NCI-H1436 (cell line): ENCODE data around the gene UPK3BL2.
"Not testable (repeated sequence)": the region's sequence is repeated elsewhere in the genome, so short reads cannot be mapped to it uniquely, and the experiment has no call there.

Source experiments
- DNase-seq: peaks from one replicate; lab custom pipeline; 2025; lab: John Stamatoyannopoulos, UW

Gene UPK3BL2

DNA sequence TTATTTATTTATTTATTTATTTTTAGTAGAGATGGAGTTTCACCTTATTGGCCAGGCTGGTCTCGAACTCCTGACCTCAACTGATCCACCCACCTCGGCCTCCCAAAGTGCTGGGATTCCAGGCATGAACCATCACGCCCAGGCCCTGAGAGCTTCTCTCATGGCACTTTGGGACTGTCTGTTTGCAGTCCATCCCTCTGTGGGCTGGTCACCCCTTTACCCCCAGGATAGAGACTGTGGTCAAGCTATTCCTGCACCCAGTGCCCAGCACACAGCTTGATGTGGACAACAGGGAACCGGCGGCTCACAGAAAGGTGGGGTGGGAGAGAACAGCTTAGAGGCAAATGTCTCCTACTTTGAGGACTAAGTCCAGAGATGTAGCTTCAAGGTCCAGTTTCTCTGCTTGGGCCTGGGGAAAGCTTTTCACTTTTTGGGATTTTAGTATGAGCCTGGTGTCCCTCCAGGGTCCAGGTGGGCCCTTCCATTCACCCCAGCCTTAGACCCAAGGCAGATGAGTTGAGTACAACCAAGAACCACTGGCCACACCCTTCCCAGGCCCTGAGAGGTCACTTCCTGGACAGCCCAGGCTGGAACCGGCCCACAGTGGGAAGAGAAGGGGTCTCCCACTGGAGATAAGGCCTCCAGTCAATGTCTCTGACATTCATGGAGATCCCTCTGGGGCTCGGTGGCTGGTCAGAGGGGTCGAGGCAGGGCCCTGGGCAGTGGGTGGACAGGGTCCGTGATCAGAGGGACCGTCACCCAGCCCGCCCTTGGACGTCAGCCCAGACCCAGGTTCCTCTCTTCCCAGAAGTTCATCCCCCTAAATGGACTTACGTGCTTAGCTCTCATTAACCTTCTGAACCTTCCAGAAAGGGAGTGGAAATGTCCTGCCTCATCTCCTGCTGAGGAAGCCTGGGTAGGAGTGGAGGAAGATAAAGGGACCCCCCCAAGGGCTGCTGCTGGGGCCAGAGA lies 15.4 kb downstream of the UPK3BL2 start:
- DNase-seq: not testable (repeated sequence)

DNA sequence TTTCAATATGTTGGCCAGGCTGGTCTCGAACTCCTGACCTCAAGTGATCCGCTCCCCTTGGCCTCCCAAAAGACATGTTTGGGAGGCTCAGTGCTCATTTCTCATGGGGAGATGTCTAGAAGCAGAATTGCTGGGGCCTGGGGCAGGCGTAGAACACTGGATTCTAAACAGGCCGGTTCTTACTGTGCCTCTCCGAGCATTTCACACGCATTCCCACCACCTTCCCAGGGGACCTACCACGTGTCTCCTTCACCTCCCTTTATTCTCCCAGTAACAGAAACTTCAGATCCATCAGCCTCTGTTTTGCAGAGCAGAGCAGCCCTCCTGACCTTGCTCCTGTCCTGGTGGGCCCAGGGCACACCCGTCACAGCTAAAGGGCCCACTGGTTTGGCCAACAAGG lies 16.3 kb downstream of the UPK3BL2 start:
- not testable (repeated sequence) for DNase-seq

DNA sequence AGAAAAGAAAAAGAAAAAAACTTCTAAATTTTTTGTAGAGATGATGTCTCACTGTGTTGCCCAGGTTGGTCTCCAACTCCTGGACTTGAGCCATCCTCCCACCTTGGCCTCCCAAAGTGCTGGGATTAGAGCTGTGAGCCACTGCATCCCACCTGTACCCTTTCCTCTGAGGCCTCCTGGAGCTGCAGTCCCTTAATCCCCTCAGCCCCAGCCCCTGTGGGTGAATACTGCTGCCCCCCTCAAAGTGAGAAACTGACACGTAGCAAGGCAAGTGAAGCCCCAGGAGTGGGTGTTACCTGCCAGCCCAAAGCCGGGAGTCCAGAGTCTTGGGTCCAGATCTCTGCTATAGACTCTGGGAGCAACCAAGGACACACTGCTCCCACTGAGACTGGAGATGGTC lies 18.7 kb downstream of the UPK3BL2 start:
- not testable (repeated sequence) for DNase-seq

DNA sequence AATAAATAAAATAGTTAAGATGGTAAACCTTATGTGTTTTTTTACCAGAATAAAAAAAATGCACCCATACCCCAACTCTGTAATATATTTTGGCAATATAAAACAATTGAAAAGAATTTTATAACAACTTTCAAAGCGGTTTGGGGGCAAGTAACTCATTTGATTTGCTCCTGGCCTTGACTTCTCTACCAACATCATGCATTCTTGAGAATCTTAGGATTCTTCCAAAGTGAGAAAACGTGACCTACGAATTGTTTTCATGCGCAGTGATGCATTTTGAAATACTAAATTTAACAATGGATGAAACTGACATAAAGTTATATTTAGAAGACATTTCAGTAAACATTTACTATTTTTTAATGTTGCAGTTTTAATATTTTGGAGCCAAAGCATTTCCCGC lies 22.7 kb downstream of the UPK3BL2 start:
- DNase-seq: not testable (repeated sequence)

DNA sequence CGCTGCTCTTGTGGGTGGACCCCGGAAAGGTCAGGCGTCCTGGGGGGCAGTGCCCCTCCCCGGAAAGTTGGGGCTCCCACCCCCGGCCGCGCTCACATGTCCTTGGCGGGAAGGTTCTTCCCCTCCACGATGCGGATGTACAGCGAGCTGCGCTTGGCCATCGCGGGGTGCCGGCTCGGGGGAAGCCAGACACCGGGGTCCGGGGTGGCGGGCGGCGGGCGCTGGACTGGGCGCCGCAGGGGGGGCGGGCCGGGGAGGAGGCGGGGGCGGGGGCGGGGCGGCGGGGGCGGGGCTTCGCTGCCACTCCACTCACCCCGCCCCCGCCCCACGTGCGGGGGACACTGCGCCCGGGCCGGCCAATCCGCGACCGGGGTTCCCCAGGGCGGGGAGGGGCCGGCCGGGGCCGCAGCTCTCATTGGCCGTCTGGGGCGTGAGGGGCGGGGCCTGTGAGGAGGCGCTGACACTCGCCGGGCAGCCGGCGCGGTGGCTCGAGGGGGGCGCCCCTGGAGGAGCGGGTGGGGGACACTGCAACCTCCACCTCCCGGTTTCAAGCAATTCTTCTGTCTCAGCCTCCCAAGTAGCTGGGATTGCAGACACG lies 25.8 kb downstream of the UPK3BL2 start, which contains the start of gene RASA4B:
Gene RASA4B (minus strand): TSS at position 228 of the 598 bp plus-strand sequence. CDS start 67 bp downstream, at position 161.
- not testable (repeated sequence) for DNase-seq

DNA sequence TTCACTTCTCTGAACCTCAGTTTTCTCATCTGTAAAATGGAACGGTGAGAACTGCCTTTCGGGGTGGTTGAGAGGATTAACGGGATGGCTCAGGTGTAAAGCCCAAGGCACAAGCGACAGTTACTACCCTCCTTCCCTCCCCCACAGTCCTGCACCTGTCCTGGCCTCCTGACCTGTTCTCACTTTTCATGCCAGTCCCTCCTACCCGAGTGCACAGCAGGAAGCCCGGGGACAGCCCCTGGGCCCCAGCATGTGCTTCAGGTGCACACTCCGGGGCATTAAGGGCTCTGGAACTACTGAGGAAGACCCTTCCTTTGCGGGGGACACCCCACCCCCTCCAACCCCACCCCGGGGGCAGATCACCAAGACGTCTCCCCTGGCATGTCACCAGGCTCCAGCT lies 26.5 kb downstream of the UPK3BL2 start:
- DNase-seq: not testable (repeated sequence)

DNA sequence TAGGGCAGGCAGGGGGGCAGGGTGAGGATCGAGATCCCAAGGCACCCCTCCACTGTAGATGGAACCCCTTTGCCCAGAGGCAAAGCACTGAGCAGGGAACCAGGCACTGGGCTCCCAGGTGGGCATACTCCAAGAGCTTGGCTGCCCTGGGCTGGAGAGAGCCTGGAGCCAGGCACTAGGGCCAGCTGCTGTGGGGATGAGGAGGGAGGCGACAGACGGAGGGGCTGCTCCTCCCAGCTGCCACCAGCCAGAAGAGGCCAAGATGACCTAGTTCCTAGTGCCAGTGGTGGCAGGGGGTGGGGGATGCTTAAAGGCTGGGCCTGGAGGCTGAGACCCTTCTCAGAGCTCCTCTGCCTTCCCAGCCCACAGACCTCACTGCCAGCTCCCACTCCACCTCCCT lies 27.6 kb downstream of the UPK3BL2 start:
- not testable (repeated sequence) for DNase-seq

DNA sequence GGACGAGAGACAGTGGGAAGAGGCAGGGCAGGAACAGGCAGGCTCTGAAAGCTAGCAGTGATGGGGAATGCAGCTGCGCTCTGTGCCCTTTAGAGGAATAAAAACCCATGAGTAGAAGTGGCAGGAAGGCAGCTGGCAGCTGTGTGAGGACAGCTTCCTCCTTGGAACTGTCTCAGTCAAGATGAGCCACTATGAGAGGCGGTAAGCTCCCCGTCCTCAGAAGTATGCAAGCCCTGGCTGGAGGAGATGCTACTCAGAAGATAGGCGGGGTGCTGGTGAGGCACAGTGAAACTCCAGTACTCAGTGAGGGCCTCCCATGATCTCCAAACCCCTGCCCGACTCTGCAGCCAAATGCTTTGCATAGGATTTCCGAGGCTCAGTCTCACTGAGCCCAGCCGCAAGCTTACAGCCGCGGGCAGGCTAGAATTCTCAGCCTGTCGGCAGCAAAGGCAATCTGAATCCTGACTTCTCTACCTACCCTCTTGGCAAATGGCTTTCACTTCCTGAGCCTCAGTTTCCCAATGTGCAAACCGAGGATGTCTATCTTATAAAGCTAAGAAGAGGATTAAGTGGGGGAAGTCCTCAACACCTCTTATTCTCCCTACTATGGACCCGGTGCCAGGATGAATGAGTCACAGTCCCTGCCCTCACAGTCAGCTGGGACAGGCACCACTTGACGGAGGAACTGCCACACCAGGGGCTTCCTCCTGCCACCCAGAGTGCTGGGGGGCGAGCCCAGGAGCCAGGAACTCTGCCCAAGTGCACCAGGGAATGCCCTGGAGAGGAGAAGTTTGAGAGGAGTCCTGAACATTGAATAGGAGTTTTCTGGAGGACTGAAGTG lies 28.4 kb downstream of the UPK3BL2 start:
- DNase-seq: not testable (repeated sequence)

DNA sequence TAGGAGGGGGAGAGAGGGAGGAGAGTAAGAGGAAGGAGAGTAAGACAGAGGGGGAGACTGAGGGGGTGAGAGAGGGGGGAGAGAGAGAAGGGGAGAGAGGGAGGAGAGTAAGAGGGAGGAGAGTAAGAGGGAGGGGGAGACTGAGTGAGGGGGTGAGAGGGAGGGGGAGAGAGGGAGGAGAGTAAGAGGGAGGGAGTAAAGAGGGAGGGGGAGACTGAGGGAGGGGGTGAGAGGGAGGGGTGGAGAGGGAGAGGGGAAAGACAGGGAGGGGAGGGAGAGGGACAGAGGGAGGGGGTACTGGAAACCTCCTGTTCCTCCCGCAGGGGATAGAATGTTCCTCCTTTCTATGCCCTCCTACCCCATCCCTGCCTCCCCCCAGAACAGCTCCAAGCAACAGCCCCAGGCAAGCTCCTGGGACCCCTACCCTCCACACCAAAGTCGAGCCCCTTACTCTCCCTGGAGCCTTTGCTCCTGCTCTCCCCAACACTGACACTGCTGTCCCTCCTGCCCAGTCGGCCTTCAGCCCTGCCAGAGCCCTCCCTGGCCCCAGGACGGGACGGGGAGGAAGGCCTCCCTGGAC lies 30.8 kb downstream of the UPK3BL2 start:
- not testable (repeated sequence) for DNase-seq

DNA sequence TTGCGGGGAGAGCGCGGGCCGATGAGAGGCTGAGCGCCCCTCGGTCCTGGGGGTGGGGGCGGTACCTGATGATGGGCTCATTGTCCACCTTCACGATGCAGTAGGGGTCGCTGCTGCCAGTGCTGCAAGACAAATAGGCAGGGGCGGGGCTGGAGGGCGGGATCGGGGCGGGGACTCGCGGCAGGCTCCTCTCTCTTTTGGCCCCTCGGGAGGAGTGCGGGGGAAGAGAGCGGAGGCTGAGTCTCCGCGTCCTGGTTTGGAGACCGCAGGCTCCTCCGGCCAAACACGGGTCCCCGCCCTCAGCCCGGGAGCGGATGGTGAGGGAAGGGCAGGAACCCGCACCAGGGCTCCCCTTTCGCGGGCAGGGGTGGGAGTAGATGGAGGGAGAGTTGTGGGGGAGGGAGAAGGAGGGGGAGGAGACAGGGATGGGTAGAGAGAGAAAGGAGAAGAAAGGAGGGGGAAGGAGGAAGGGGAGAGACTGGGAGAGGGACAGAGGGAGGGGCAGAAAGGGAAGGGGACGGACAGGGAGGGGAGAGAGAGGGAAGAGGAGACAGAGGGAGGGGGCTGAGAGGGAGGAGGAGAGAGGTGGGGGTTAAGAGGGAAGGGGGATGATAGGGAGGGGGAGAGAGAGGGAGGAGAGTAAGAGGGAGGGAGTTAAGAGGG lies 31.5 kb downstream of the UPK3BL2 start:
- not testable (repeated sequence) for DNase-seq

DNA sequence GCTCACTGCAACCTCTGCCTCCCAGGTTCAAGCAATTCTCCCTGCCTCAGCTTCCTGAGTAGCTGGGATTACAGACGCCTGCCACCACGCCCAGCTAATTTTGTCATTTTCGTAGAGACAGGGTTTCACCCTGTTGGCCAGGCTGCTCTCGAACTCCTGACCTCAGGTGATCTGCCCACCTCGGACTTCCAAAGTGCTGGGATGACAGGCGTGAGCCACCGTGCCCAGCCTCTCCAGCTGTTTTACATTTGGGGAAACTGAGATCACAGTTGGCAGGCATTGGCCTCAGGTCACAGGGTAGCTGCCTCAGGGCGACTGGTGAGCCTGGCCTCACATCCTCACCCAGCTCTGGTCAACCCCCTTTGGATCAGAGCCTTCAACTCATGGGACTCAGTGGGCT lies 32.9 kb downstream of the UPK3BL2 start:
- not testable (repeated sequence) for DNase-seq

DNA sequence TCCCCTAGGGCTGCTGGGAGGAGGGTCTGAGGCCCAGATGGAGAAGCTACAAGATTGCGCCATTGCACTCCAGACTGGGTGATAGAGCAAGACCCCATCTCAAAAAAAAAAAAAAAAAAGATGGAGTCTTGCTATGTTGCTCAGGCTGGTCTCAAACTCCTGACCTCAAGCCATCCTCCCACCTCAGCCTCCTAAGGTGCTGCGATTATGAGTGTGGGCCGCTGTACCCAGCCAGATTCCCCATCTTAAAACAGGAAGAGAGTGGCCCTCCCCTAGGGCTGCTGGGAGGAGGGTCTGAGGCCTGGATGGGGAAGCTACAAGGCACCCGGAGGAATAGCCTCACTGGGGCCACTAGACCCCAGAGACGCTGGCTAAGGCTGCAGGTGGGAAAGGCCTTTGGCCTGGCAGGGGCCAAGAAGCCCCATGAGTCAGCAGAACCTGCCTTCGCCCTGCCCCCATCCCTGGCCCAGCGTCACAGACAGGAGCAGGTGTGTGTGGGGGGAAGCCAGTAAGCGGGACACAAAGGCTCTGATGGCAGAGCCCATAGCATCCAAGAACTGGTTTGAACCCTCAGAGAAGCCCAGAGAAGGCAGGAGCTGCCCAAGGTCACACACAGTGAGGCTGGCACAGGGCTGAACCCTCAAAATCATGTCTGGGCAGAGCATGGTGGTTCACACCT lies 35.9 kb downstream of the UPK3BL2 start:
- not testable (repeated sequence) for DNase-seq

DNA sequence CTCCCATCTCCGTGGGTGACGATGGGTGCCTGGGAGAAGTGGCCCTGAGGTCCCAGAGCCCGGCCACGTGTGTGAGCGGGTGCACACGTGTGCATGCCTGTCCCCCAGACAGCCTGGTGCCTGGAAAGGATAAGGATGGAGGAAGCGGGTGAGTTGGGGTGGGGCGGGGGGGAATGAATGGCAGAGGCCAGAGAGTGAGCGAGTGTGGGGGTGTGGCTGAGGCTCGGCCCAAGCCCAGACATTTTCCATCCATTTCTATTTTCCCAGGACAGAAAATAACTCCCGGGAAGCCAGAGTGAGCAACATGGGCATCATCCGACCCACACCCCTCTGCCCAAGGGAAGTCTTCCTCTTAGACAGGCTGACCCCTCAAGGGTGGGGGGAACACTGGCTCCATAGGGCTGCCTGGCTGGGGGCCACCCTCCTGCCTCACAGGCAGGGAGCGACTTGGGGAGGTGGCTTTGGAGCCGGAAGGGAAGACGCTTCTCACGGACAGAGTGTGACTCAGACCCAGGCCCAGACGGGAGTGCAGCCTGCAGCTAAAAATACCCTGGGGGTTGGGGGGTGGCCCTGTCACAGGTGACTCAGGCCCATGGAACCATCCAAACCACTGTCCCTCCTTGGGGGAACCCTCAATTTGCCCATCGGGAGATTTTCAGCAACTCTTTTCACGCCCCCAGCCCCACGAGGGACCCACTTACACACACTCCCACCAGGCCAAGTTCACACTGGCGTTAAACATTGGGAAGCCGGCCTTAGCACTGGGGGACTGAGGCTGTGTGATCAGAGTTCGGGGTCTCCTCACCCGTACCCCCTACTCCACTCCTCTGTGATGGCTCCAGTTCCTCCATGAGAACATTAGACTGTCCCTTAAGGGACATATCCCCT lies 38.0 kb downstream of the UPK3BL2 start:
- DNase-seq: not testable (repeated sequence)

DNA sequence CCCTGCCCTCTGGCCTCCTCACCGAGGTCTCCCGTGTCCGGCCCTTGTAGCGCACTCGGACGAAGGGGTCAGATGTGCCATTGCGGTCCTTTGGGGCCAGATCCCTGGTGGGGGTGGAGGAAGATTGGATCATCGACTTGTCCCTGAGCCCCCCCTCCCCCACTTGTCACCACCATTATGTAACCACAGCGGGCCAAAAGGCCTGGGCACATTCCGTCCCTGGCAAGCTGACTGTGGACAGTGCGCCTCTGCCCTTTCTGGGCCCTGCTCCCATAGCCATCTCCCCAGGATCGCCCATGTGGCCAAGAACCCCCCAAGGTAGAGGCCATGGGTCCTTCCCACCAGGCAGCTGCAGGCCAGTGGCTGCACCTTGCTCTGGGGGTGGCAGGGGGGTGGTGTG lies 40.4 kb downstream of the UPK3BL2 start:
- DNase-seq: not testable (repeated sequence)

DNA sequence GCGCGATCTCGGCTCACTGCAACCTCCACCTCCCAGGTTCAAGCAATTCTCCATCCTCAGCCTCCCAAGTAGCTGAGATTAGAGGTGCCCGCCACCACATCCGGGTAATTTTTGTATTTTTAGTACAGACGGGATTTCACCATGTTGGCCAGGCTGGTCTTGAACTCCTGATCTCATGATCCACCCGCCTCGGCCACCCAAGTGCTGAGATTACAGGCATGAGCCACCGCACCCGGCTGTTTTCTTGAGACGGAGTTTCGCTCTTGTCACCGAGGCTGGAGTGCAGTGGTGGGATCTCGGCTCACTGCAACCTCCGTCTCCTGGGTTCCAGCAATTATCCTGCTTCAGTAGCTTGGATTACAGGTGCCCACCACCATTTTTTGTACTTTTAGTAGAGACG lies 45.2 kb downstream of the UPK3BL2 start:
- DNase-seq: not testable (repeated sequence)

DNA sequence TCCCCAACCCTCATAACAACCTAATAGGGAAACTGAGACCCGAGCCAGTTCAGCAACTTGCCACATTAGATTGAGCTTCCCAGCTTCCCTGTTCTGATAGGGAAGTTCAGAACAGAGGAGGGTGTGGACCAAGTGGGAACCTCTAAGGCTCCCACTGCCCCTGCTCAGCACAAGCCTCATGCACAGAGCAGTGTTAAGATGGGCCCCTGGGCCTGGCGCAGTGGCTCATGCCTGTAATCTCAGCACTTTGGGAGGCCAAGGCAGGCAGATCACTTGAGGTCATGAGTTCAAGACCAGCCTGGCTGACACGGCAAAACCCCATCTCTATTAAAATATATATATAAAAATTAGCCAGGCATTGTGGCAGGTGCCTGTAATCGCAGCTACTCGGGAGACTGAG lies 46.2 kb downstream of the UPK3BL2 start:
- DNase-seq: not testable (repeated sequence)

DNA sequence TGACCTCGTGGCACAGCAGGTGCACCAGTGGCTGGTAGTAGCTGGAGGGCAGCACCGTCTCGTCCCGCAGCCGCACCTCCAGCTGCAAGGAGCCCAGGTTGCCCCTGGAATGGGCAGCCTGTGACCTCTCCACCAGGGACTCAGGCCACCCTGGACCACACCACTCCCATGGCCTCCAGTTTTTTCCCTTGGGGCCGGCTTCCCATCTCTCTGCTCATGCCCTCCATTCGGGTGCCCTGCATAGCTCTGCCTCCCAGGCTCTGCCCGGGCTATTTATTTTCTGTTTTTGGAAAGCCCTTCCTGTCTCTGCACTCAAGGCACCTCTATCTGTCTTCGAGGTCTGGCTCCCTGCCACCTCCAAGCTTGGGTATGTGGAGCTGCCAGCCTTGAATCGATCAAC lies 46.6 kb downstream of the UPK3BL2 start:
- not testable (repeated sequence) for DNase-seq

DNA sequence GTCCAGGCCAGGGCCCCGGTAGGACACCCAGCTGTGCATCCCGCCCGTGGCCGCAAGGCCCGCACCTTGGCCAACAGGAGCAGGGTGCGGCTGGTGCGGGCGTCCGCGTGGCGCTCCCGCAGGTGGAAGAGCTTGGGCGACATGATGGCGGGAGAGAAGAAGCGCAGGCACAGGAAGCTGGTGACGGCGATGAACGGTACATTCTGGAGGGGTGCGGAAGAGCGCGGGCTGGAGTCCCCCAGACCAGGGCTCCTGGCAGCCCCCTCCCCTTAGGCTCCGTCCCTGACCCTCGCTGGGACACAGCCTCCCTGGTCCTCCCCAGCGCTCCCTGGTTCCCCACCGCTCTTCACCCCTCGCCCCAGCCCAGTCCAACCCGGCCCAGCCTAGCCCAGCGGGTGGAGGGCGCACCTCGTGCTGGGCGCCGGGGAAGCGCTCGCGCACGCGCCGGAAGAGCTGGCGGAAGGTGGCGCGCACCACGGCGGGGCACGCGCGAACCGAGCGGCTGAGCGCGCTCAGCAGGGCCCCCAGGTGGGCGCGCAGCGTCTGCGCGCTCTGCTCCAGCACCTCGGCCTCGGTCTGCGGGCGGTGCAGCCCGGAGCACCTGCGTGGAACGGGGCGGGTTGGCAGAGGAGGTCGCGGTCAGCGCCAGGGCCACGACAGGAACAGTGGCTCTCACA lies 48.9 kb downstream of the UPK3BL2 start:
- DNase-seq: not testable (repeated sequence)

DNA sequence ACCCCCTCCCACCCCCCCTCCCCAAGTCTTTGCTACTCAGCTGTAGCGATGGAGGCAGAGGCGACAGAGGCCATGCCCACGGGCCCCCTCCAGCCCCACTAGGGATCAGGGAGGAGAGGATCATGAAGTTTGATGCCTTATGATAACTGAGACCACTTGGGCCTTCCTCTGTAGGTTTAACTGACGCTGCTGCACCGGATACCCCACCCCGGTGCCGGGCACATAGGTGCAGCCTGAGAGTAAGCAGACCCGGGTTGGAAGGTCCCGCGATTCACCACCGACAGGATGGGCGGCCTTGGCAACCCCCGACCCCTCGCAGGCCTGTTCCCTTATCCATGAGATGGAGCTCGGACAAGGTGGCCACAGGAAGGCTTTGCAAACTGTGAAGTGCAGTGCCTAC lies 49.5 kb downstream of the UPK3BL2 start:
- DNase-seq: not testable (repeated sequence)
